Ishikawa (cell line): Measurements from ENCODE around the gene NCBP3.

Experiments
- CEBPB ChIP-seq: IDR thresholded peaks from 2 replicates; pipeline ENCODE4 v1.6.1; 2012
- CREB1 ChIP-seq: IDR thresholded peaks from 2 replicates; pipeline ENCODE4 v1.6.1; 2012; ENCODE audit warnings: low read depth
- EP300 ChIP-seq: IDR thresholded peaks from 2 replicates; pipeline ENCODE4 v1.6.1; 2012; ENCODE audit warnings: borderline replicate concordance
- REST ChIP-seq: IDR thresholded peaks from 2 replicates; pipeline ENCODE4 v1.6.1; 2012; ENCODE audit warnings: low read depth, mild to moderate bottlenecking
- TAF1 ChIP-seq: IDR thresholded peaks from 2 replicates; pipeline ENCODE4 v1.6.1; 2012; ENCODE audit warnings: low read depth, mild to moderate bottlenecking
- YY1 ChIP-seq: IDR thresholded peaks from 2 replicates; pipeline ENCODE4 v1.6.1; 2012; ENCODE audit warnings: low read depth
- ZBTB7A ChIP-seq: IDR thresholded peaks from 2 replicates; pipeline ENCODE4 v1.6.1; 2012; ENCODE audit warnings: low read depth

GRCh38 chr17:3834811-3835210, 11.2 kb downstream of the NCBP3 start:
- TF ChIP-seq EP300 (no peak), CEBPB (no peak), YY1 (no peak), CREB1 (no peak), REST (no peak), ZBTB7A (no peak), TAF1 (no peak)
